Measurements from ENCODE around the gene MRPL23.

- TF ChIP-seq POLR2A (IDR thresholded peaks at IDR 0.05; ENCODE audit: low read length): no peak
- TF ChIP-seq GATA1 (IDR thresholded peaks at IDR 0.05; ENCODE audit: low read depth, low read length): no peak
Measured at GRCh38 chr11:1949922-1950321, 2.8 kb downstream of the MRPL23 start.

Data from erythroblast (primary cell).